ENCODE data around the gene PCGF3.

GRCh38 chr4:664713-665231 lies 40.9 kb upstream of the PCGF3 start:
- TF ChIP-seq CTCF (IDR thresholded peaks at IDR 0.05) (no peak), POLR2A (IDR thresholded peaks at IDR 0.05) (no peak), EP300 (IDR thresholded peaks at IDR 0.05) (no peak)

All from tibial nerve (tissue), 4 donors.